ENCODE data around the gene HECTD2.

Gene HECTD2

GRCh38 chr10:91549262-91549661 is 139.1 kb downstream of the HECTD2 start:
- Histone ChIP-seq H3K4me3 (no peak overlapping the region), H3K27ac (no peak overlapping the region)
- TF ChIP-seq CTCF (IDR thresholded peaks at IDR 0.05): no peak
- DNase-seq (ENCODE audit: low spot score): no peak

GRCh38 chr10:91550021-91550420 is 139.9 kb downstream of the HECTD2 start:
- Histone ChIP-seq H3K4me3 (no peak overlapping the region), H3K27ac (no peak overlapping the region)
- no peak for DNase-seq (ENCODE audit: low spot score)
- no peak for TF ChIP-seq CTCF (IDR thresholded peaks at IDR 0.05)

GRCh38 chr10:91551856-91552255 is 141.7 kb downstream of the HECTD2 start:
- Histone ChIP-seq H3K4me3 (peak overlapping the region; percentile 33), H3K27ac (peak overlapping the region in 1 of 2 donors; percentile 17)
- no peak for DNase-seq (ENCODE audit: low spot score)
- TF ChIP-seq CTCF (IDR thresholded peaks at IDR 0.05): no peak

GRCh38 chr10:91552274-91553095 is 142.3 kb downstream of the HECTD2 start:
- peak overlapping the region in 1 of 2 donors; percentile 17 for H3K27ac ChIP-seq
- H3K4me3 ChIP-seq: peak overlapping the region; percentile 33
- peak; percentile 26 for TF ChIP-seq CTCF (IDR thresholded peaks at IDR 0.05)
- no peak for DNase-seq (ENCODE audit: low spot score)

- TF ChIP-seq CTCF (IDR thresholded peaks at IDR 0.05): no peak
- Histone ChIP-seq H3K27ac (no peak overlapping the region), H3K4me3 (no peak overlapping the region)
- DNase-seq (ENCODE audit: low spot score): no peak
Observed at GRCh38 chr10:91555455-91555854, 145.3 kb downstream of the HECTD2 start.

GRCh38 chr10:91556691-91557566 is 146.8 kb downstream of the HECTD2 start:
- no peak for TF ChIP-seq CTCF (IDR thresholded peaks at IDR 0.05)
- H3K27ac ChIP-seq: peak overlapping the region; percentile 43 to 58
- H3K4me3 ChIP-seq: no peak overlapping the region
- DNase-seq (ENCODE audit: low spot score): no peak

All from coronary artery (tissue), 2 donors.